Measurements from ENCODE around the gene IL1RAPL2.

- TF ChIP-seq CTCF (conservative IDR thresholded peaks at IDR 0.05; ENCODE audit: low read depth, low read length) (no peak), POLR2A (IDR thresholded peaks at IDR 0.05; ENCODE audit: low read depth, low read length) (no peak), MAZ (IDR thresholded peaks at IDR 0.05; ENCODE audit: borderline replicate concordance, low read depth, low read length) (no peak), SMC3 (IDR thresholded peaks at IDR 0.05; ENCODE audit: low read depth, low read length) (no peak), FOS (IDR thresholded peaks at IDR 0.05; ENCODE audit: low read depth, low read length) (no peak), NFE2L2 (IDR thresholded peaks at IDR 0.05; ENCODE audit: low read depth, low read length) (no peak), CEBPB (IDR thresholded peaks at IDR 0.05; ENCODE audit: low read depth, low read length) (no peak), USF2 (IDR thresholded peaks at IDR 0.05; ENCODE audit: low read depth, low read length) (no peak), BHLHE40 (IDR thresholded peaks at IDR 0.05; ENCODE audit: low read depth, low read length) (no peak)
These were observed 369.6 kb downstream of the IL1RAPL2 start for GRCh38 chrX:104935581-104935980.
